Endometrium (tissue), 2 donors: Measurements from ENCODE around the gene DIPK1A.
"Not testable (repeated sequence)": the region's sequence is repeated elsewhere in the genome, so short reads cannot be mapped to it uniquely, and the experiment has no call there.

Source experiments
- FAIRE-seq: peaks from 2 replicates; lab custom pipeline; 2012; peaks lifted over from hg19 to GRCh38; lab: Jason Lieb, UNC
- donor health status: control.
- donor health status: control.

DIPK1A gene

GRCh38 chr1:92921031-92922023, 39.9 kb downstream of the DIPK1A start:
- no peak for FAIRE-seq

GRCh38 chr1:92916899-92917298, 44.4 kb downstream of the DIPK1A start:
- peak; percentile 39 for FAIRE-seq

GRCh38 chr1:92915547-92915946, 45.7 kb downstream of the DIPK1A start:
- FAIRE-seq = no peak

GRCh38 chr1:92913093-92913819, 48.0 kb downstream of the DIPK1A start:
- no peak for FAIRE-seq

GRCh38 chr1:92910081-92910480, 51.2 kb downstream of the DIPK1A start:
- no peak for FAIRE-seq

GRCh38 chr1:92909321-92909720, 51.9 kb downstream of the DIPK1A start:
- no peak for FAIRE-seq

GRCh38 chr1:92907949-92908684, 53.1 kb downstream of the DIPK1A start:
- FAIRE-seq = no peak

- FAIRE-seq = no peak
Observed at GRCh38 chr1:92903765-92904164, 57.5 kb downstream of the DIPK1A start.

- no peak for FAIRE-seq
Observed at GRCh38 chr1:92902406-92902744, 58.9 kb downstream of the DIPK1A start.

GRCh38 chr1:92901699-92902405, 59.4 kb downstream of the DIPK1A start:
- no peak for FAIRE-seq

- no peak for FAIRE-seq
Observed at GRCh38 chr1:92901126-92901525, 60.1 kb downstream of the DIPK1A start.

- no peak for FAIRE-seq
Observed at GRCh38 chr1:92900539-92900938, 60.7 kb downstream of the DIPK1A start.

- no peak for FAIRE-seq
Observed at GRCh38 chr1:92899780-92900179, 61.5 kb downstream of the DIPK1A start.

- not testable (repeated sequence) for FAIRE-seq
Observed at GRCh38 chr1:92898053-92898452, 63.2 kb downstream of the DIPK1A start.

GRCh38 chr1:92887465-92887864, 73.8 kb downstream of the DIPK1A start:
- no peak for FAIRE-seq

GRCh38 chr1:92886886-92887419, 74.3 kb downstream of the DIPK1A start:
- no peak for FAIRE-seq

GRCh38 chr1:92884195-92884594, 77.1 kb downstream of the DIPK1A start:
- no peak for FAIRE-seq

GRCh38 chr1:92883297-92883696, 78.0 kb downstream of the DIPK1A start:
- FAIRE-seq = no peak

- FAIRE-seq = no peak
Observed at GRCh38 chr1:92882819-92883218, 78.4 kb downstream of the DIPK1A start.

- no peak for FAIRE-seq
Observed at GRCh38 chr1:92881391-92881790, 79.9 kb downstream of the DIPK1A start.

GRCh38 chr1:92879316-92879968, 81.8 kb downstream of the DIPK1A start:
- FAIRE-seq = no peak
